HCT116 (cell line): ENCODE data around the gene MPZL2. TPM values are rescaled to one million over a fixed set of nuclear protein-coding genes. Genes with fewer than 3 reads are reported as not detected.

ENCODE experiments used
- ATAC-seq: fragments of 200-7000 bp; cut with Tn5 transposase; 2 replicates; pipeline ENCODE4 v1.9.1; 2020; ENCODE audit warnings: mild to moderate bottlenecking, moderate library complexity
- BruUV-seq: library from RNA; stranded (reverse); fragments of 400-500 nt; replicated peaks from 2 replicates; lab custom pipeline; 2021; lab: Mats Ljungman, UMichigan
- CTCF ChIA-PET: fragments of 300-600 bp; sonication (Branson Sonifier 250); formaldehyde crosslinking; loops from one replicate; lab custom pipeline; 2021; ENCODE audit warnings: antibody characterized with exemption; lab: Charles Lee
- POLR2A ChIA-PET: fragments of 300-600, 350-600 bp; sonication (Branson Sonifier 250); formaldehyde crosslinking; loops from one replicate; lab custom pipeline; 2021; ENCODE audit warnings: antibody characterized with exemption; lab: Charles Lee
- RAD21 ChIA-PET, 2 experiments: fragments of 300-600 bp; sonication (Branson Sonifier 250); formaldehyde crosslinking; loops; one replicate each; lab custom pipeline; 2023; ENCODE audit warnings: low total read pairs in 2 of 2; ENCODE audit not compliant: uncharacterized antibody in 2 of 2, unreplicated experiment in 2 of 2, low non-redundant PET in 1 of 2; lab: Charles Lee
- DNase-seq: peaks from one replicate; pipeline ENCODE4 v3.0.0-alpha.2; 2010; ENCODE audit warnings: low read depth, low spot score
- H2AFZ ChIP-seq: fragments of 200-600 bp; shearing (Covaris generic), sonication (generic); 2 replicates; pipeline ENCODE4 v1.6.1; 2017; ENCODE audit warnings: low read depth, mixed run types, mixed read lengths, antibody characterized with exemption, low read length; ENCODE audit not compliant: poor library complexity, severe bottlenecking
- H3K27ac ChIP-seq: 2 replicates; pipeline ENCODE4 v1.5.1; 2012; ENCODE audit warnings: low read depth, low read length
- H3K27me3 ChIP-seq: fragments of 200-600 bp; sonication (generic); 2 replicates; pipeline ENCODE4 v1.6.1; 2016; ENCODE audit warnings: mixed run types, low read length, mixed read lengths; ENCODE audit not compliant: insufficient read depth
- H3K36me3 ChIP-seq, 2 experiments: fragments of 200-500 bp in 1 of 2; fragments of 200-600 bp in 1 of 2; sonication (Bioruptor generic) in 1 of 2; sonication (generic) in 1 of 2; 2 replicates each; pipeline versions ENCODE4 v1.5.1 to v1.6.1; 2014 to 2016; ENCODE audit warnings: low read length in 2 of 2, inconsistent platforms in 1 of 2, mixed read lengths in 1 of 2, mixed run types in 1 of 2; ENCODE audit not compliant: insufficient read depth in 2 of 2, control insufficient read depth in 1 of 2
- H3K4me1 ChIP-seq, 2 experiments: fragments of 200-600 bp in 1 of 2; sonication (generic) in 1 of 2; 2 replicates each; pipeline versions ENCODE4 v1.5.1 to v1.6.1; 2012 to 2017; ENCODE audit warnings: low read length in 2 of 2, inconsistent platforms in 1 of 2, mild to moderate bottlenecking in 1 of 2, mixed read lengths in 1 of 2, mixed run types in 1 of 2, moderate library complexity in 1 of 2; ENCODE audit not compliant: insufficient read depth in 2 of 2, control insufficient read depth in 1 of 2
- H3K4me2 ChIP-seq: fragments of 200-600 bp; sonication (generic); 2 replicates; pipeline ENCODE4 v1.6.1; 2017; ENCODE audit warnings: mixed run types, low read length, mixed read lengths
- H3K4me3 ChIP-seq, 2 experiments: fragments of 200-600 bp in 1 of 2; sonication (generic) in 1 of 2; replicated peaks in 1 of 2; 2 replicates each; pipeline ENCODE4 v1.5.1; 2011 to 2016; ENCODE audit warnings: low read length in 2 of 2, control low read depth in 1 of 2, low read depth in 1 of 2, mild to moderate bottlenecking in 1 of 2, mixed read lengths in 1 of 2, mixed run types in 1 of 2
- H3K79me2 ChIP-seq: fragments of 200-600 bp; sonication (generic); 2 replicates; pipeline ENCODE4 v1.6.1; 2017; ENCODE audit warnings: mild to moderate bottlenecking, mixed run types, low read length, moderate library complexity, mixed read lengths; ENCODE audit not compliant: insufficient read depth
- H3K9ac ChIP-seq: fragments of 200-600 bp; sonication (generic); 2 replicates; pipeline ENCODE4 v1.6.1; 2016; ENCODE audit warnings: low read length, mixed read lengths
- H3K9me2 ChIP-seq: fragments of 200-600 bp; sonication (generic), shearing (Covaris generic); 2 replicates; pipeline ENCODE4 v1.6.1; 2017; ENCODE audit warnings: mixed run types, mild to moderate bottlenecking, moderate library complexity; ENCODE audit not compliant: insufficient read depth
- H3K9me3 ChIP-seq, 2 experiments: fragments of 200-500 bp in 1 of 2; fragments of 200-600 bp in 1 of 2; sonication (Bioruptor generic) in 1 of 2; sonication (generic) in 1 of 2; 2 replicates each; pipeline ENCODE4 v1.6.1; 2014 to 2017; ENCODE audit warnings: low read length in 2 of 2, mixed read lengths in 2 of 2, inconsistent platforms in 1 of 2, low read depth in 1 of 2, mild to moderate bottlenecking in 1 of 2, mixed run types in 1 of 2, moderate library complexity in 1 of 2; ENCODE audit not compliant: control insufficient read depth in 1 of 2, insufficient read depth in 1 of 2
- H4K20me1 ChIP-seq: fragments of 200-600 bp; sonication (generic), shearing (Covaris generic); 2 replicates; pipeline ENCODE4 v1.6.1; 2017; ENCODE audit warnings: mixed run types, mild to moderate bottlenecking, moderate library complexity; ENCODE audit not compliant: insufficient read depth
- CEBPB ChIP-seq: IDR thresholded peaks from 2 replicates; pipeline ENCODE4 v1.6.1; 2012; ENCODE audit warnings: low read depth
- ELF1 ChIP-seq: IDR thresholded peaks from 2 replicates; pipeline ENCODE4 v1.6.1; 2012; ENCODE audit warnings: low read depth, borderline replicate concordance
- EZH2phosphoT487 ChIP-seq: fragments of 200-600 bp; IDR thresholded peaks from 2 replicates; pipeline ENCODE4 v1.6.1; 2018; ENCODE audit warnings: antibody characterized with exemption, borderline replicate concordance
- JUND ChIP-seq: IDR thresholded peaks from 2 replicates; pipeline ENCODE4 v1.6.1; 2012
- POLR2A ChIP-seq: IDR thresholded peaks from 2 replicates; pipeline ENCODE4 v1.7.0; 2011; ENCODE audit warnings: borderline replicate concordance; ENCODE audit not compliant: insufficient read depth, insufficient read length; ENCODE audit errors: extremely low read depth
- POLR2AphosphoS5 ChIP-seq: IDR thresholded peaks from 2 replicates; pipeline ENCODE4 v1.6.1; 2011; ENCODE audit warnings: mild to moderate bottlenecking, low read depth, low read length, moderate library complexity
- RAD21 ChIP-seq: IDR thresholded peaks from 2 replicates; pipeline ENCODE4 v1.6.1; 2012; ENCODE audit warnings: low read depth, mild to moderate bottlenecking
- SP1 ChIP-seq: IDR thresholded peaks from 2 replicates; pipeline ENCODE4 v1.6.1; 2012; ENCODE audit warnings: low read depth
- SRF ChIP-seq: IDR thresholded peaks from 2 replicates; pipeline ENCODE4 v1.6.1; 2012; ENCODE audit warnings: low read depth
- TCF7L2 ChIP-seq: IDR thresholded peaks from 2 replicates; pipeline ENCODE4 v1.7.0; 2011; ENCODE audit warnings: borderline replicate concordance, inconsistent platforms; ENCODE audit not compliant: insufficient read depth, insufficient read length; ENCODE audit errors: extremely low read depth
- intact Hi-C: fragments of 100-400 bp; cut with micrococcal nuclease; formaldehyde crosslinking; loops from 2 replicates; pipeline ENCODE4 v1.10.0; 2022
- total RNA-seq: library from RNA; stranded (reverse); gene quantifications from one replicate; pipeline ENCODE4 v1.2.1, GENCODE V29; 2021; ENCODE audit not compliant: unreplicated experiment
- TF ChIP-seq, protein P1 (sequence below), 3 experiments: fragments of 200-600 bp in 1 of 3; sonication (generic) in 1 of 3; IDR thresholded peaks in 2 of 3; conservative IDR thresholded peaks in 1 of 3; 2 replicates each; pipeline ENCODE4 v1.5.1; 2012 to 2017; ENCODE audit warnings: low read depth in 2 of 3, low read length in 2 of 3, antibody characterized with exemption in 1 of 3, borderline replicate concordance in 1 of 3, control low read depth in 1 of 3, mild to moderate bottlenecking in 1 of 3, mixed read lengths in 1 of 3, mixed run types in 1 of 3, moderate library complexity in 1 of 3; ENCODE audit not compliant: insufficient read depth in 1 of 3
- TF ChIP-seq, protein P2 (sequence below): IDR thresholded peaks from 2 replicates; pipeline ENCODE4 v1.6.1; 2012
- TF ChIP-seq, protein P3 (sequence below): IDR thresholded peaks from 2 replicates; pipeline ENCODE4 v1.6.1; 2012; ENCODE audit warnings: low read depth
- TF ChIP-seq, protein P4 (sequence below): IDR thresholded peaks from 2 replicates; pipeline ENCODE4 v1.6.1; 2011; ENCODE audit warnings: mild to moderate bottlenecking, low read length, moderate library complexity; ENCODE audit not compliant: insufficient replicate concordance; ENCODE audit errors: extremely low read depth

MPZL2 gene
- total RNA-seq, 1 experiment from 2014 or later, result 16.8 TPM

DNA sequence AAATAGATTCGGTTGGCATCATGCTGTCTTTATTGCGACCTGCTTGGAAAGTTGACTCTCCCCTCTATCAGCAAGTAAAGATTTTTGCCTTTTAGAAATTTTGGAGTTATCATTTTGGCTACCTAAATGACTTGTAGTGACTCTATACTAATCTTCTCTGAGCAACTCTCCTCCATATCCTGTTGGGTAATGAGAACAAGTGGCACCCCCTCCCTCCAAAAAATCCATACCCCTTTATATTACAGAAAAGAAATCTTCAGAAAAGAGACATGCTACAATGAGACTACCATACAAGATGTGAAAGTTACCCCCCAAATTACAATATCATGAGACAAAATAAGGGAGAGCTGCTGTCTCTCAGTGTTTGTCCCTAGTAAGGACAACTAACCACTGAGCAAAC, 40.5 kb downstream of the MPZL2 start:
- Histone ChIP-seq H3K4me2 (no peak overlapping the region), H3K79me2 (no peaks in the 10 kb centered on the region), H2AFZ (no peak overlapping the region), H3K9me3 (no peaks in the 10 kb centered on the region), H3K9me2 (no peaks in the 10 kb centered on the region), H3K4me3 (no peak overlapping the region), H3K9ac (no peak overlapping the region), H3K4me1 (no peaks in the 10 kb centered on the region), H3K27me3 (no peaks in the 10 kb centered on the region; the same call in 1 of the 2 replicates), H3K27ac (no peak overlapping the region), H4K20me1 (no peaks in the 10 kb centered on the region), H3K36me3 (no peaks in the 10 kb centered on the region)
- ATAC-seq (no peak), DNase-seq (no peak)
- TF ChIP-seq, protein P1, sequence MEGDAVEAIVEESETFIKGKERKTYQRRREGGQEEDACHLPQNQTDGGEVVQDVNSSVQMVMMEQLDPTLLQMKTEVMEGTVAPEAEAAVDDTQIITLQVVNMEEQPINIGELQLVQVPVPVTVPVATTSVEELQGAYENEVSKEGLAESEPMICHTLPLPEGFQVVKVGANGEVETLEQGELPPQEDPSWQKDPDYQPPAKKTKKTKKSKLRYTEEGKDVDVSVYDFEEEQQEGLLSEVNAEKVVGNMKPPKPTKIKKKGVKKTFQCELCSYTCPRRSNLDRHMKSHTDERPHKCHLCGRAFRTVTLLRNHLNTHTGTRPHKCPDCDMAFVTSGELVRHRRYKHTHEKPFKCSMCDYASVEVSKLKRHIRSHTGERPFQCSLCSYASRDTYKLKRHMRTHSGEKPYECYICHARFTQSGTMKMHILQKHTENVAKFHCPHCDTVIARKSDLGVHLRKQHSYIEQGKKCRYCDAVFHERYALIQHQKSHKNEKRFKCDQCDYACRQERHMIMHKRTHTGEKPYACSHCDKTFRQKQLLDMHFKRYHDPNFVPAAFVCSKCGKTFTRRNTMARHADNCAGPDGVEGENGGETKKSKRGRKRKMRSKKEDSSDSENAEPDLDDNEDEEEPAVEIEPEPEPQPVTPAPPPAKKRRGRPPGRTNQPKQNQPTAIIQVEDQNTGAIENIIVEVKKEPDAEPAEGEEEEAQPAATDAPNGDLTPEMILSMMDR (IDR thresholded peaks at IDR 0.05 in 2 of 3, conservative IDR thresholded peaks at IDR 0.05 in 1 of 3; ENCODE audit: borderline replicate concordance in 1 of 3, insufficient read depth in 1 of 3, low read depth in 2 of 3, low read length in 2 of 3), result no peak
- TF ChIP-seq POLR2A (no peak), ELF1 (no peak), SP1 (no peak), TCF7L2 (no peak), CEBPB (no peak), SRF (no peak), POLR2AphosphoS5 (no peak), JUND (no peak), EZH2phosphoT487 (no peak), RAD21 (no peak)
- TF ChIP-seq, protein P2, sequence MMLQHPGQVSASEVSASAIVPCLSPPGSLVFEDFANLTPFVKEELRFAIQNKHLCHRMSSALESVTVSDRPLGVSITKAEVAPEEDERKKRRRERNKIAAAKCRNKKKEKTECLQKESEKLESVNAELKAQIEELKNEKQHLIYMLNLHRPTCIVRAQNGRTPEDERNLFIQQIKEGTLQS, result no peak
- TF ChIP-seq, protein P3, sequence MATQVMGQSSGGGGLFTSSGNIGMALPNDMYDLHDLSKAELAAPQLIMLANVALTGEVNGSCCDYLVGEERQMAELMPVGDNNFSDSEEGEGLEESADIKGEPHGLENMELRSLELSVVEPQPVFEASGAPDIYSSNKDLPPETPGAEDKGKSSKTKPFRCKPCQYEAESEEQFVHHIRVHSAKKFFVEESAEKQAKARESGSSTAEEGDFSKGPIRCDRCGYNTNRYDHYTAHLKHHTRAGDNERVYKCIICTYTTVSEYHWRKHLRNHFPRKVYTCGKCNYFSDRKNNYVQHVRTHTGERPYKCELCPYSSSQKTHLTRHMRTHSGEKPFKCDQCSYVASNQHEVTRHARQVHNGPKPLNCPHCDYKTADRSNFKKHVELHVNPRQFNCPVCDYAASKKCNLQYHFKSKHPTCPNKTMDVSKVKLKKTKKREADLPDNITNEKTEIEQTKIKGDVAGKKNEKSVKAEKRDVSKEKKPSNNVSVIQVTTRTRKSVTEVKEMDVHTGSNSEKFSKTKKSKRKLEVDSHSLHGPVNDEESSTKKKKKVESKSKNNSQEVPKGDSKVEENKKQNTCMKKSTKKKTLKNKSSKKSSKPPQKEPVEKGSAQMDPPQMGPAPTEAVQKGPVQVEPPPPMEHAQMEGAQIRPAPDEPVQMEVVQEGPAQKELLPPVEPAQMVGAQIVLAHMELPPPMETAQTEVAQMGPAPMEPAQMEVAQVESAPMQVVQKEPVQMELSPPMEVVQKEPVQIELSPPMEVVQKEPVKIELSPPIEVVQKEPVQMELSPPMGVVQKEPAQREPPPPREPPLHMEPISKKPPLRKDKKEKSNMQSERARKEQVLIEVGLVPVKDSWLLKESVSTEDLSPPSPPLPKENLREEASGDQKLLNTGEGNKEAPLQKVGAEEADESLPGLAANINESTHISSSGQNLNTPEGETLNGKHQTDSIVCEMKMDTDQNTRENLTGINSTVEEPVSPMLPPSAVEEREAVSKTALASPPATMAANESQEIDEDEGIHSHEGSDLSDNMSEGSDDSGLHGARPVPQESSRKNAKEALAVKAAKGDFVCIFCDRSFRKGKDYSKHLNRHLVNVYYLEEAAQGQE, result no peak
- TF ChIP-seq, protein P4, sequence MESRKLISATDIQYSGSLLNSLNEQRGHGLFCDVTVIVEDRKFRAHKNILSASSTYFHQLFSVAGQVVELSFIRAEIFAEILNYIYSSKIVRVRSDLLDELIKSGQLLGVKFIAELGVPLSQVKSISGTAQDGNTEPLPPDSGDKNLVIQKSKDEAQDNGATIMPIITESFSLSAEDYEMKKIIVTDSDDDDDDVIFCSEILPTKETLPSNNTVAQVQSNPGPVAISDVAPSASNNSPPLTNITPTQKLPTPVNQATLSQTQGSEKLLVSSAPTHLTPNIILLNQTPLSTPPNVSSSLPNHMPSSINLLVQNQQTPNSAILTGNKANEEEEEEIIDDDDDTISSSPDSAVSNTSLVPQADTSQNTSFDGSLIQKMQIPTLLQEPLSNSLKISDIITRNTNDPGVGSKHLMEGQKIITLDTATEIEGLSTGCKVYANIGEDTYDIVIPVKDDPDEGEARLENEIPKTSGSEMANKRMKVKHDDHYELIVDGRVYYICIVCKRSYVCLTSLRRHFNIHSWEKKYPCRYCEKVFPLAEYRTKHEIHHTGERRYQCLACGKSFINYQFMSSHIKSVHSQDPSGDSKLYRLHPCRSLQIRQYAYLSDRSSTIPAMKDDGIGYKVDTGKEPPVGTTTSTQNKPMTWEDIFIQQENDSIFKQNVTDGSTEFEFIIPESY, result no peak
- intact Hi-C loops, result no loop called here
- CTCF ChIA-PET, result no interaction called here
- BruUV-seq, result no TSS peak
- POLR2A ChIA-PET, result no interaction called here
- RAD21 ChIA-PET, result no interaction called here
